GM21367 (cell line): Measurements from ENCODE around the gene CDK5RAP1.
"Not testable (repeated sequence)": the region's sequence is repeated elsewhere in the genome, so short reads cannot be mapped to it uniquely, and the experiment has no call there.

Source experiments
- ATAC-seq: cut with Tn5 transposase; IDR thresholded peaks from one replicate; pipeline ENCODE4 v1.9.1; 2021; ENCODE audit not compliant: unreplicated experiment

CDK5RAP1 gene

DNA sequence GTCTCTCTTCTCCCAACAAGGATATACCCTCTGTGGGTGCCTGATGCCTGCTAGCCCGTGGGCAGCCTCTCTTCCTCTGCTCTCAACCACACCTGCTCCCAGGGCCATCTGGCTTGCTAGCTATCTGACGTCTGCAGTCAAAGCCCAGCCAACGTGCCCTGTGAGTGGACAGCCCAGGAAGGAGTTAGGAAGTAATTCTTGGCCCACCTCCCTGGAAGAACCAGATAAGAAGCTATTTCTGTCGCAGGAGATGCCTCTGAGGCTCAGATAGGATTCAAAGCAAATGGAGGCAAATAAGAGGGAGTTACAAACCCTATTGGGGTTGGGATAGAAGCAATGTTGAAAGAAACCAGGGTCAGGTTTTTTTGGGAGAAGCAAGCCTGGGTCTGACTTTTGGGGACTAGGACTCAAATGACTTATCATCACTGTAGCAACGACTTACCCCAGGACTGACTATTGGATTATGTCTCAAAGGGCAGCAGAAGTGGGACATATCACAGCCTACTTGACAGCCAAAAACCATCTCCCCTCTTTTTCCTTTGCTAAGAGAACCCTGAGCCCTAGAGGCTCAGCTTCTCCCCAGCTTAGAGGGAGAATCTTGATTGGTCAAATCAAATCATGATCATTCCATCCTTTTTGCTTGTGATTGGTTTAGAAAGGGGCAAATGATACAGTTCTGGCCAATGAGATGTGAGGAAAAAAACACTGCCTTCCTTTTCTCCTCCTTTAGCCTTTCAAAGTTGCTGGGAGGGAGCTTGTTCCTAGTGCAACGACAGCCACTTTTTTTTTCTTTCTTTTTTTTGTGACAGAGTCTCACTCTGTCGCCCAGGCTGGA is 18.0 kb upstream of the CDK5RAP1 start:
- no peak for ATAC-seq

DNA sequence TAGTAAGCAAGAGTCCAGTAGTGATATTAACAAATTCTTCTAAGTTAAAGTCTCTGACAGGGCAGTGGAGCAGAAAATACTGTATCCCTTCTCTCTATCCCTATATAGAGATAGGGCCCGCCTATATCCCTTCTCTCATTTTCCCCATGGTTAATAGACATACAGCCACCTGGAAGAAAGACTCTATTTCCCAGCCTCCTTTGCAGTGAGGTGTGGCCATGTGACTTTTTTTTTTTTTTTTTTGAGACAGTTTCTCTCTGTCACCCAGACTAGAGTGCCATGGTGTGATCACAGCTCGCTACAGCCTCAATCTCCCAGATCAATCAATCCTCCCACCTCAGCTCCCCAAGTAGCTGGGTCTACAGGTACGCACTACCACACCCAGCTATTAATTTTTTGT is 16.7 kb upstream of the CDK5RAP1 start:
- ATAC-seq: no peak

DNA sequence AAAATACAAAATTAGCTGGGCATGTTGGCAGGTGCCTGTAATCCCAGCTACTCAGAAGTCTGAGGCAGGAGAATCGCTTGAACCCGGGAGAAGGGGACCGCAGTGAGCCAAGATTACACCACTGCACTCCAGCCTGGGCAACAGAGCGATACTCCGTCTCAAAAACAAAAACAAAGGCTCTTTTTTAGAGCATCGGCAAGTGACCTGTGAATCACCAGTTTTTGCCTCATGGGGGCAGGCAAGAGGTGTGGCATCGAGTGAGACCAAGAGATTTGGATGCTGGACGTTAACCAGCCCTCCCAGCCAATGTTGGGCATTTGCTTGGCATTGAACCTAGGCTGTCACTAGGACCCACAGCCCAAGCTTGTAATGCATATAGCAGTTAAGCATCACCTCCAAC is 14.6 kb upstream of the CDK5RAP1 start:
- no peak for ATAC-seq

DNA sequence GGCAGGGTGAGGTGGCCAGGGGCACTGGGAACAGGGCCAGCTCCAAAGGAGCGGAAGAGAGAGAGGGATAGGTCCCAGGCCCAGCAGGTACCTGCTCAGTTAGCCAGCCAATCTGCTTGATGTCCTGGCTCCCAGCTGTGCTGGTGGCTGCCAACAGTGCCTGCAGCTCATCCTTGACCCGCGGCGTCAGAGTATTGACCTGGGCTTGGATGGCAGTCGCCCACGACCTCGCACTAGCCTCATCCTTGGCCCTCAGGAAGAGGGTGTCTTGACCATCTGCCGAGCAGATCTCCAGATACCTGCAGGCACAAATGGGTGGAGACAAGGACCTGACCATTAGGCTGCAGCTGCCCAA is 11.1 kb upstream of the CDK5RAP1 start:
- no peak for ATAC-seq

DNA sequence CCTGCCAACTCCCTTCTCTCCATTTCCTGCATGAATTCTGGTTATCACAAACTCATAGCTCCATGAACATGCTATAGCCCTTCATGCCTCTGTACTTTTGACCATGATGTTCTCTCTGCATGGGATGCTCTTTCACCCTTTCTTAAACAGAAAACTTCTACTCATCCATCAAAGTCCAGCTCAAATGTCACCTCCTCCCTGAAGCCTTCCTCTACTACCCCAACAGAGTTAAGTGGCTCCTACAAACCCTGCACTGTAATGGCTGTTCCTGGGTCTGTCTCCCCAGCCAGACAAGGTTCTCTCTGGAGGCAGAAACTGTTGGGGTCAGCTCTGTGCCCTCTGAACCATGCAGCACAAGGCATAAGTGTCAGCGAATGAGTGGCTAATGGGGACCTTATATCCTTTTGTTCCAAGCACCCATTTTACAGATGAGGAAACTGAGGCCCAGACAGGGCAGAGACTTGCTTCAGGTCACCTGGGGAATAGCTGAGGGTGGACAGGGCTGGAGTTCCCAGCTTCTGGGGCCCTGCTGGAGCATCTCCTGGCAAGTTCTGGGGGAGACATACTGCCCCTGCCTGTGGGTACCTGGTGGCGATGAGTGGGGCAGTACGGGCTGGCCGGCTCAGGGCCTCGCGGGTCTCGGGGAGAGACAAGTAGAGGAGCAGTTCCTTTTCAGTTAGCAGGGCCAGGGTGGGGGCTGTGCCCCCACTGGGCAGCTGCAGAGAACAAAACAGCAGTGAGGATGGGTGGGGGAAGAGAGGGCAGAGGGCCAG is 10.6 kb upstream of the CDK5RAP1 start:
- no peak for ATAC-seq

DNA sequence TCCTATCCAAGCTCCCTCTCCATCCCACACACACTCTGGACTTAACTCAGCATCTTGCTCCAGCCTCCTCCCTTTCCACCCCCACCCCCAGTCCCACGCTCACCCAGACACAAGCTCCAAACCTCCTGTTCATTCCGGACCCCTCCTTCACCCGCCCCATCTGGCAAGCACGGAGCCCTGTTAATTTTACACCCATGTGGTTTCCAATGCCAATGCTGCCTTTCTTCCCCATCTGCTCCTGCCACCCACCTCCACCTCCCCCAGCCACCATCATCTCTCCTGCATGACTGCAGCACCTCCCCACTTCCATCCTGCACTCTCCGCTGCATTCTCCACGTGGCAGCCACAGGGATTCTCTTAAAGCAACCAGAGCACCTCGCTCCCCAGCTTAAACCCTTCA is 9.9 kb upstream of the CDK5RAP1 start:
- ATAC-seq: no peak

DNA sequence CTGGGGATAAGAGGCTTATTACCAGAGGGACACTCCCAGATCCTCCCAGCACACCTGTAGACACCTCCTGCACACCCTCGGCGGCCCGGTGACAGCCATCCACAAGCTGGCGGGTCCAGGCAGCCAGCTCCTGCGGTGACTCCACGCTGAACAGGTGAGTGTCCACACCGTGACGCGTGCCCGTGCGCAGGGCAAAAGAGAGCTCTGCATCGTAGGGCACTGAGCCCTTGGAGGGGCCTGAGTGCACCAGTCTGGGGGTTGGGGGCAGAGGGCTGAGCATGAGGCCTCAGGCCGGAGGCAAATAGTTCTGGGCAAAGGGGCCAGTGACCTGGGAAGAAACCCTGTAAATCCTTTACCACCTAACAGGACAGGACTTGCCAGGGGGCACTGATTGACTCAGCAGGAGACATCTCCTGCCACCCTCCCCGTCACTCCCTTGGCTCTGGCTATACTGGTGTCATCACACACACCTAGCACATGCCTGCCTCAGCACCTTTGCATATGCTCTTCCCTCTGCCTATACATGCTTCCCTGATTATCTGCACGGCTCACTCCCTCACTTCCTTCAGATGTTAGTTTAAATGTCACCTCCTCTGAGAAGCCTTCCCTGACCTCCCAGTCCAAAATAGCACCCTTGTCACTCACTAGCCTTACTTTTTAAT is 8.9 kb upstream of the CDK5RAP1 start:
- ATAC-seq: no peak

DNA sequence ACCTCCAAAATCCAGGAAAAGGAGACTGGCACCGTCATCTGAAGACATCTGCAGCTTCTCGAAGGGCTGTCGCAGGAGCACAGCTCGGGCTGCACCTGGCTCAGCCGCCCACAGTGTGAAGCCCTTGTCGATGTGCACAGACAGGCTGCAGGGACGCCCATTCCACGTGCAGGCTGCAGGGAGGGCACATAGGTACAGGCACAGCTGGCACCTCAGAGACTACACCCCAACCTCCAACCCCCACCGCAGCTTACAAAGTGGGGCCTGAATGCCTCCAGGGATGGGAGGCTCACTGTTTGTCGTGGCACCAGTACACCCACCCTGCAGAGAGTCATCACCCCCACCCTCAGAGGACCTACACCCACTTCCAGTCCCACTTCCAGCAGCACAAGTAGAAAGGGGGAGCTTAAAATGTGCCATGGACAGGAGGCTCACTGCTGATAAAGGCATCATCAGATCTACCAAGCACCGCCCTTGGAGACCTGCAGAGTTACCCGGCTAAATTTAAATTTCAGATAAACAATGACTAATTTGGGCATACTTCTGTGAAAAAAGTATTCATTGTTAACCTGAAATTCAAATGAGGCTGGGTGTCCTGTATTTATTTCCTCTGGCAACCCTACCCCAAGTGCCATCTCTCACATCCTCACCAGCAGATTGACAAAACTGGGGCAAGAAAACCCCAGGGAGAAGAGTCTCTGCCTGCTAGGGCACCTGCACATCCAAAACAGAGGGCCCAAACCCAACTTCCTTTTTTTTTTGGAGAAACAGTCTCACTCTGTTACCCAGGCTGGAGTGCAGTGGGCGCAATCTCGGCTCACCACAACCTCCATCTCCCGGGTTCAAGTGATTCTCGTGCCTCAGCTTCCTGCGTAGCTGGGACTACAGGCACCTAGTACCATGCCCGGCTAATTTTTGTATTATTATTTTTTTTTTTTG is 7.7 kb upstream of the CDK5RAP1 start:
- ATAC-seq: no peak

DNA sequence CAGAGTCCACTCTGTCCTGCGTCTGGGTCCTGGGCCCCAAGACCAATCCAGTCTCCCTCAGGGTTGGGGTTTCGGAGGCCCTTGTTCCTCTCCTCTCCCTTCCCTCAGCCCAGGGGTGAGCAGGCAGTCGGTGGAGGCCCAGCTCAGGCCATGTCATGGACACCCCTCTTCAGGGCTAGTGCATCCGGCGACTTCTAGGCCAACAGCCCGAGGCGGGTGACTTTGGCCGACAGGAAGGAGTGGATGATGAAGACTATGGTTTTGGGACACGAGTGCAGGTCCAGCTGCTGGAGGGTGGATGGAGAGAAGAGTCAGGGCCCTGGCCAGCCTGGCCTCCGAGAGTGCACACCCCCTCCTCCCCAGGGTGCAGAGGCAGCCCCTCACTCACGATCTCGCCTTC is 7.0 kb upstream of the CDK5RAP1 start:
- ATAC-seq: no peak

DNA sequence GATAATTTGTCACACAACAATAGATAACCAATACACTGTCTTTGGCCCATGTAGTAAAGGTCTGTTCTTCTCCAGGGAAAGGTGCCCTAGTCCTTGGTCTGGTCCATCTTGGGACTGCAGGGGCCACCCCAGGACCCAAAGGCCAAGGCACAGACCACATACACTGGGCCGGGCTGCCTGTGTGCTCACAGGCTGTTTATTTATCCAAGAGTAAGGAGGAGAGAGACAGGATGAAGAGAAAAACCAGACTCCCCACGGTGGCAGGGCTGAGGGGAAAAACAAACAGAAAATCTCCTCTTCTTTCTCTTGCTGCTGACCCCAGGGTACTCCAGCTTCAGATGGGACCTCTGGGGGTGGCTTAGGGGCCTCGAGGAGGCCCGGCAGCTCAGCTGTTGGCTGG is 6.5 kb upstream of the CDK5RAP1 start:
- ATAC-seq: no peak

DNA sequence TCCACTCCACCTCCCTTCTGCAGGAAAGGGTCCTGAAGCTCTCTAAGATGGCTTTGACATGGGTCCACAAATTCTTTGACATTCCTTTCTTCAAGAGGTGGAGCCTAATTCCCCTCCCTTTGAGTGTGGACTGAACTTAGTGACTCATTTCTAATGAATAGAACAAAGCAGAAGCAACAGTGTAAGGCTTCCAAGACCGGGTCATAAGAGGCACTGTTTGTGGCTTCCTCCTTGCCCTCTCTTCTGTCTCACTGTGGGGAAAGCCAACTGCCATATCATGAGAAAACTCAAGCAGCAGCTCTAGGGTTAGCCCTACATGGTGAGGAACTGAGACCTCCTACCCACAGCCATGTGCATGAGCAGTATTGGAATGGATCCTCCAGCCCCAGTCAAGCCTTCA is 5.9 kb upstream of the CDK5RAP1 start:
- ATAC-seq: no peak

DNA sequence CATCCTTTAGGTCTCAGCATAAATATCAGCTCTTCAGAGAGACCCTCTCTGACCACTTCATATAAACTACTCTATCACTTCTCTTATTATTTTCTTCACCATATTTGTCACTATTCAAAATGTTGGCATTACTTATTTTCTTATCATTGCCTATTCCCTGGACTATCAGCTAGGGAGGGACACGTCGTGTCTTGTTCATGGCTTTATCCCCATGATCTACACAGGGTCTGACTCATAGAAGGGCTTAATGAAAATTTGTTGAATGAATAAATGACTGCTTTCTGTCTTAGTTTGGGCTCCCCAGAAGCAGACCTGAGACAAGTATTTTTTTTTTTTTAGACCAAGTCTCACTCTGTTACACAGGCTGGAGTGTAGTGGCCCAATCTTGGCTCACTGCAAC is 3.0 kb upstream of the CDK5RAP1 start:
- no peak for ATAC-seq

DNA sequence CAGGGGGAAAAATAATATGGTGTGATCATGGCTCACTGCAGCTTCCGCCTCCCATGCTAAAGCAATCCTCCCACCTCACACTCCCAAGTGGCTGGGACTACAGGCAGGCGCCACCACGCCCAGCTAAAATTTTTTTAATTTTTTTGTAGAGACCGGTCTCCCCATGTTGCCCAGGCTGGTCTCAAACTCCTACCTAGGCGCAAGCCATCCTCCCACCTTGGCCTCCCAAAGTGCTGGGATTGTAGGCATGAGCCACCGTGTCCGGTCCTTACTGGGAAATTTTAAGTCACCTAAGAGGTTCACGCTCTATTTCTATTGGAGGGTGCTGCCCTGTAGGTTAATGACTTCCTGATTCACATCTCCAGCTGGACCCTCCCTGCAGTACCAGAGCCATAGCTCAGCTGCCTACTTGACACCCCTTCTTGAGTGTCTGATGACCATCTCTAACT is 626 bp upstream of the CDK5RAP1 start:
- no peak for ATAC-seq

DNA sequence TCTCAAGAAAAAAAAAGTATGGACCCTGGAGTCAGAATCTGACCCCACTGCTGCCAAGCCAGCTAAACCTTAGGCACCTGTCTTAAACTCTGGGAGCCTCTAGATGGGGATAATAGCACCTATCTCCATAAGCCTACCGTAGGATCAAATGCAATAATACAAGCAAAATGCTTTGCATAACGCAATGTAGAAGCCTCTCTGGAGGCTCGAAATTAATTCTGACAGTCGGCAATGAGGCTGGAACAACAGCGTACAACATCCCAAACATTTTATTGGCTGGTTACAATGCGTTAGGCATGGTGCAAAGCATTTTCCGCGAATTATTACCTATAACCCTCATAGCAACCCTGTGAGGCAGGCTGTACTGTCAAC is 521 bp downstream of the CDK5RAP1 start:
- ATAC-seq: no peak

DNA sequence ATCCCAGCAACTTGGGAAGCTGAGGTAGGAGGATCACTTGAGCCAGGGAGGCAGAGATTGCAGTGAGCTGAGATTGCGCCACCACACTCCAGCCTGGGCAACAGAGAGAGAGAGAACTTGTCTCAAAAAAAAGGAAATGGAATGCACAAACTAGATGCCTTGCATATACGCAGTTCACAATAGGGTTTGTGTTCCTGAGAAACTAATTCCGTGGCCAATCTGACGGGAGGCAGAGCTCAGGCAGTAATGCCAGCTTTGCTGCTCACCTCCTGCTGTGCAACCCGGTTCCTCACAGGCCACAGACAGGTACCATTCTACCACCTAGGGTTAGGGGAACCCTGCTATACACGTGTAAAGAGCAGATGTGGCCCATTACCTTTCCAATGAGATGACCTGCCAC is 1.4 kb downstream of the CDK5RAP1 start:
- ATAC-seq: no peak

DNA sequence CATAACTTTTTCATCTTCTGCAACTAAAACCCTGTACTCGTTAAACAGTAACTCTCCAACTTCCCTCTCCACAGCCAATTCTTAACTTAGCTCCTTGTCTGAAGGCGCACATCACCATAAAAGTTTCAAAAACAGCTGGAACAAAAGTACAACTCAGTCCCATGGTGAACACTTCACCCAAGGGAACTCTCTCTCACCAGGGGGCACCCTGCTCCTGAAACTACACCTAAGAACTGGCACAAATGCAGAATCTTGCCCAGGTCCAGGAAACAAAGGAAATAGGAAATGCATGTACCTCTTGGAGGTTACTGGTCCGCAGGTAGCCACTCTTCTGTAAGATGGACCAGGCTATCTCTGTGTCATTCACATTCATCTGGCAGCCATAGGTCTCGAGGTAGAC is 6.6 kb downstream of the CDK5RAP1 start:
- ATAC-seq: no peak

DNA sequence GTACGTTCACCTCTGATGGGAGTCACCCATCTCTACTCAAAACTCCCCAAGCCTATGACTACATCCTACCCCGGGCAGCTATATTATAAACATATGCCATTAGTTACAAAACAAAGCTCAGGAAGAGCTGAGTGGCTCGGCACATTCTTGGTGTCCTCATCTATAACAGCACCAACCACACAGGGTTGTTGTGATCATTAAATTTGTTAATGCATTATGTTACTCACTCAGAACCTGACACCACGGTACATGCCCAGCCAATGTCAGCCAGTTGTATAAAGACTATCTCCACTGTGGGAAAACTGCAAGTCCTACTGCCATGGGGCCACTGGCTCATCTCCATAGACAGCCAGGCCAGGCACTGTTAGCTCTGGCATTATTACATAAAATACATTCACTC is 7.7 kb downstream of the CDK5RAP1 start:
- ATAC-seq: no peak

DNA sequence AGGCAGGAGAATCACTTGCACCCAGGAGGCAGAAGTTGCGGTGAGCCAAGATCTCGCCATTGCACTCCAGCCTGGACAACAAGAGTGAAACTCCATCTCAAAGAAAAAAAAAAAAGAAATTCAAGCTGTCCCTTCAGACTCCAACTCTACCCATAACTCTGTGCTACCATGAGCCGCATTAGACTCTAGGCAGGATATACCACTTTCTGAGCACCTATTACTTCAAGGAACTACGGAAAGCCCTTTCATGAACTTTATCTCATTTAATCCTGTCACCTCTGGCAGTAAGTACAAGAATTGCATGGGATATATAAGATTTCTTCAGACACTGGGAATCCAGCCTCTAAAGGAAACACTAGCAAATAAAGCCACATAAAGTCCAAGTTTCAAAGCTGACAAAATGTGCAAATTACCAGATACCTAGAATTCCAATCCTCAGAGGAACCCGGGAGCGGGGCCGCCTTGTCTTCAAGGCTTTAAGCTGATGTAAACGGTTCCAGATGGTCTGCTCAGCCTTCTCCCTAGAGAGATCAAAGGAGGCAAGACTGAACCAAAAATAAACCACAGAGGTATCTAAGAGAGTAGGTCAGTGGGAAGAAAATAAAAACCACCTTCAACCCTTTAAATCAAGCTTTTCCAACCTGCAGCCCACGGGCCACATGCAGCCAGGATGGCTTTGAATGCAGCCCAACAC is 9.4 kb downstream of the CDK5RAP1 start:
- no peak for ATAC-seq

DNA sequence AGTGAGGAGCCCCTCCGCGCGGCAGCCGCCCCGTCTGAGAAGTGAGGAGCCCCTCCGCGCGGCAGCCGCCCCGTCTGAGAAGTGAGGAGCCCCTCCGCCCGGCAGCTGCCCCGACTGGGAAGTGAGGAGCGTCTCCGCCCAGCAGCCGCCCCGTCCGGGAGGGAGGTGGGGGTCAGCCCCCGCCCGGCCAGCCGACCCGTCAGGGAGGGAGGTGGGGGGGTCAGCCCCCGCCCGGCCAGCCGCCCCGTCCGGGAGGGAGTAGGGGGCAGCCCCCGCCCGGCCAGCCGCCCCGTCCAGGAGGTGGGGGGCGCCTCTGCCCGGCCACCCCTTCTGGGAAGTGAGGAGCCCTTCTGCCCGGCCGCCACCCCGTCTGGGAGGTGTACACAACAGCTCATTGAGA is 12.0 kb downstream of the CDK5RAP1 start:
- ATAC-seq: not testable (repeated sequence)

DNA sequence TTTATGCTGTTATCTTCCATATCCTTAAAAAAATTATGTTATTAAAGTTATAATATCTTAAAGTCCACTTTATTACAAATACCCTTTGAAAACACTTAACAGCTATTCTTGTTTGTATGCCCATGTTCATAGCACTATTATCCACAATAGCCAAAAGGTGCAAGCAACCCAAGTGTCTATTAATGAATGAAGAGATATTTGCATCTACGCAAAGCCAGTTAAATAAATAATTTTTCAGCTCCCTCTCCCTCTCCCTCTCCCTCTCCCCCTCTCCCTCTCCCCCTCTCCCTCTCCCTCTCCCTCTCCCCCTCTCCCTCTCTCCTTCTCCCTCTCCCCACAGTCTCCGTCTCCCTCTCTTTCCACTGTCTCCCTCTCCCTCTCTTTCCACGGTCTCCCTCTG is 13.1 kb downstream of the CDK5RAP1 start:
- no peak for ATAC-seq
